SK-N-SH (cell line): ENCODE results near the gene MACROD2. TPM values are rescaled to one million over a fixed set of nuclear protein-coding genes. Genes with fewer than 3 reads are reported as not detected.

ENCODE experiments used
- CTCF ChIA-PET: fragments of 300-600, 350-600 bp; formaldehyde crosslinking; extraction: SDS; loops from one replicate; lab custom pipeline; 2021; lab: Yijun Ruan, JAX
- POLR2A ChIA-PET: fragments of 350-600 bp; sonication (Branson Sonifier 250); formaldehyde crosslinking; extraction: SDS; loops from one replicate; lab custom pipeline; 2020; ENCODE audit warnings: antibody characterized with exemption, inconsistent platforms; lab: Yijun Ruan, JAX
- DNase-seq: peaks from one replicate; pipeline ENCODE4 v3.0.0; 2012
- H2AFZ ChIP-seq: fragments of 200-600 bp; sonication (generic); 2 replicates; pipeline ENCODE4 v1.8.1; 2016; ENCODE audit warnings: antibody characterized with exemption, mild to moderate bottlenecking, low read depth
- H3F3A ChIP-seq: fragments of 200-600 bp; sonication (generic); replicated peaks from 2 replicates; pipeline ENCODE3; 2016; ENCODE audit warnings: antibody characterized with exemption, mild to moderate bottlenecking; ENCODE audit not compliant: insufficient read depth
- H3K27ac ChIP-seq, 2 experiments: fragments of 200-500 bp in 1 of 2; fragments of 200-600 bp in 1 of 2; sonication (Bioruptor generic) in 1 of 2; sonication (generic), shearing (Covaris generic) in 1 of 2; 2 replicates each; pipeline versions ENCODE4 v1.5.1 to v1.6.1; 2014 to 2016; ENCODE audit warnings: low read depth in 2 of 2, inconsistent platforms in 1 of 2, low read length in 1 of 2, mild to moderate bottlenecking in 1 of 2, mixed read lengths in 1 of 2
- H3K27me3 ChIP-seq: fragments of 200-600 bp; sonication (generic), shearing (Covaris generic); 2 replicates; pipeline ENCODE4 v1.6.1; 2016; ENCODE audit warnings: mixed run types; ENCODE audit not compliant: insufficient read depth
- H3K36me3 ChIP-seq, 2 experiments: fragments of 200-500 bp in 1 of 2; fragments of 200-600 bp in 1 of 2; sonication (Bioruptor generic) in 1 of 2; sonication (generic) in 1 of 2; replicated peaks in 1 of 2; 2 replicates each; pipeline versions ENCODE3 to v1.5.1; 2014 to 2016; ENCODE audit warnings: low read length in 1 of 2, mild to moderate bottlenecking in 1 of 2; ENCODE audit not compliant: insufficient read depth in 2 of 2, control insufficient read depth in 1 of 2
- H3K4me1 ChIP-seq, 2 experiments: fragments of 200-500 bp in 1 of 2; fragments of 200-600 bp in 1 of 2; sonication (Bioruptor generic) in 1 of 2; sonication (generic), shearing (Covaris generic) in 1 of 2; 2 replicates each; pipeline versions ENCODE4 v1.5.1 to v1.6.1; 2014 to 2016; ENCODE audit warnings: low read depth in 1 of 2, low read length in 1 of 2, mixed run types in 1 of 2; ENCODE audit not compliant: insufficient read depth in 2 of 2, control insufficient read depth in 1 of 2
- H3K4me2 ChIP-seq: fragments of 200-600 bp; sonication (generic), shearing (Covaris generic); 2 replicates; pipeline ENCODE4 v1.6.1; 2017; ENCODE audit warnings: mixed run types
- H3K4me3 ChIP-seq, 2 experiments: fragments of 200-500 bp in 1 of 2; fragments of 200-600 bp in 1 of 2; sonication (Bioruptor generic) in 1 of 2; sonication (generic), shearing (Covaris generic) in 1 of 2; 2 replicates each; pipeline versions ENCODE4 v1.5.1 to v1.8.1; 2014 to 2016; ENCODE audit warnings: low read depth in 2 of 2, inconsistent platforms in 1 of 2, low read length in 1 of 2, mild to moderate bottlenecking in 1 of 2, mixed read lengths in 1 of 2, moderate library complexity in 1 of 2
- H3K79me2 ChIP-seq: fragments of 200-600 bp; sonication (generic); 2 replicates; pipeline ENCODE4 v1.8.1; 2017; ENCODE audit warnings: mild to moderate bottlenecking; ENCODE audit not compliant: insufficient read depth
- H3K9ac ChIP-seq: fragments of 200-600 bp; sonication (generic); 2 replicates; pipeline ENCODE4 v1.6.1; 2017; ENCODE audit warnings: mixed run types
- H3K9me2 ChIP-seq: fragments of 200-600 bp; sonication (generic); 2 replicates; pipeline ENCODE4 v1.6.1; 2017; ENCODE audit warnings: mixed run types
- H3K9me3 ChIP-seq: fragments of 200-600 bp; sonication (generic); 2 replicates; pipeline ENCODE4 v1.6.1; 2017; ENCODE audit warnings: mixed run types, mild to moderate bottlenecking, moderate library complexity
- H4K20me1 ChIP-seq: fragments of 200-600 bp; sonication (generic); 2 replicates; pipeline ENCODE4 v1.6.1; 2017; ENCODE audit warnings: mild to moderate bottlenecking, mixed run types; ENCODE audit not compliant: insufficient read depth
- CHD2 ChIP-seq: fragments of 150-350 bp; IDR thresholded peaks from 2 replicates; pipeline ENCODE4 v1.6.1; 2018; ENCODE audit warnings: low read length; ENCODE audit not compliant: partially characterized antibody
- ELF1 ChIP-seq: IDR thresholded peaks from 2 replicates; pipeline ENCODE4 v1.4.0; 2012
- EP300 ChIP-seq, 2 experiments: IDR thresholded peaks; 2 replicates each; pipeline versions ENCODE4 v1.4.0 to v1.6.1; 2012; ENCODE audit warnings: borderline replicate concordance in 1 of 2, low read depth in 1 of 2, low read length in 1 of 2
- GATA2 ChIP-seq: sonication (generic); formaldehyde crosslinking; IDR thresholded peaks from 2 replicates; pipeline ENCODE4 v1.5.0; 2020; ENCODE audit warnings: mild to moderate bottlenecking, missing genetic modification reagents
- NFIC ChIP-seq: IDR thresholded peaks from 2 replicates; pipeline ENCODE4 v1.4.0; 2012; ENCODE audit warnings: borderline replicate concordance
- RCOR1 ChIP-seq: fragments of 150-350 bp; IDR thresholded peaks from 2 replicates; pipeline ENCODE4 v1.6.1; 2017; ENCODE audit warnings: antibody characterized with exemption, low read length
- RXRA ChIP-seq: IDR thresholded peaks from 2 replicates; pipeline ENCODE4 v1.4.0; 2012; ENCODE audit warnings: low read depth, mild to moderate bottlenecking, borderline replicate concordance
- TCF12 ChIP-seq: IDR thresholded peaks from 2 replicates; pipeline ENCODE4 v1.4.0; 2012
- YY1 ChIP-seq: IDR thresholded peaks from 2 replicates; pipeline ENCODE4 v1.4.0; 2012; ENCODE audit warnings: low read depth, mild to moderate bottlenecking
- WGBS: methylation state at CpG from one replicate; pipeline ENCODE4 v1.1.6; 2017; ENCODE audit warnings: low lambda C conversion rate; 5-methylcytosine and 5-hydroxymethylcytosine counted together
- polyA plus RNA-seq, 3 experiments: library from polyadenylated mRNA; depleted of rRNA; stranded (reverse); fragments of >200 nt; gene quantifications; 2 replicates each; pipeline ENCODE4 v1.2.3, GENCODE V29; 2012
- TF ChIP-seq, protein P1 (sequence below): fragments of 150-350 bp; IDR thresholded peaks from 2 replicates; pipeline ENCODE4 v1.6.1; 2017; ENCODE audit warnings: antibody characterized with exemption, low read length, low read depth, borderline replicate concordance
- TF ChIP-seq, protein P2 (sequence below): fragments of 150-350 bp; IDR thresholded peaks from 2 replicates; pipeline ENCODE4 v1.6.1; 2016; ENCODE audit warnings: mild to moderate bottlenecking, low read depth, low read length

The MACROD2 gene
- polyA plus RNA-seq, 1 of the 3 experiments (the other 2 are of a cell fraction) = 0.33 TPM

DNA sequence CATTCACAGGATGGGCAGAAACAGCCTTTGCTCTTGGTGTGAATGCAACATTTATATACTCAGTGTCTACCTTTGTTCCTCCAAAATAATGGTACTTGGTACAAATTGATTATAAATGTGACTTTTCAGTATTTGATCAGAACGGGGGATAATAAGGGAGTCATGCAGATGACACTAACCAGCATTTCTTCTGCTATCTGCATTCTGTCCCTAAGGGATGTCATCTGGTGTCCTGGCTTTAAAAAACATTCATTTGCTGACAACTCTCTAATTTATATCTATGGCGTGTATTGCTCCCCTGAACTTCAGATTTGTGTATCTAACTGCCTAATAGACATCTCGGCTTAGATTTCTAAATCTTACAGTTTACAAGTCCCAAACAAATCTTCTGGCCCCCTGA, 418.5 kb downstream of the MACROD2 start:
- POLR2A ChIA-PET = no interaction called here
- peak; percentile 11 for DNase-seq
- H3K4me2 ChIP-seq = no peak overlapping the region
- H3K9me3 ChIP-seq = no peaks in the 10 kb centered on the region
- TF ChIP-seq, protein P1, sequence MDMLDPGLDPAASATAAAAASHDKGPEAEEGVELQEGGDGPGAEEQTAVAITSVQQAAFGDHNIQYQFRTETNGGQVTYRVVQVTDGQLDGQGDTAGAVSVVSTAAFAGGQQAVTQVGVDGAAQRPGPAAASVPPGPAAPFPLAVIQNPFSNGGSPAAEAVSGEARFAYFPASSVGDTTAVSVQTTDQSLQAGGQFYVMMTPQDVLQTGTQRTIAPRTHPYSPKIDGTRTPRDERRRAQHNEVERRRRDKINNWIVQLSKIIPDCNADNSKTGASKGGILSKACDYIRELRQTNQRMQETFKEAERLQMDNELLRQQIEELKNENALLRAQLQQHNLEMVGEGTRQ = no peak
- TF ChIP-seq CHD2 (peak; percentile 27), EP300 (IDR thresholded peaks at IDR 0.05; ENCODE audit: borderline replicate concordance in 1 of 2, low read depth in 1 of 2, low read length in 1 of 2) (peak in 1 of 2 experiments; percentile 91; a peak in 2 of 4 replicates), GATA2 (CRISPR knock-in tag) (peak; percentile 69), RCOR1 (peak; percentile 50; the same call in 1 of the 2 replicates)
- TF ChIP-seq, all 33 proteins: peak for 4
- Histone ChIP-seq H4K20me1 (no peaks in the 10 kb centered on the region), H3K4me3 (no peak overlapping the region), H2AFZ (no peak overlapping the region), H3K4me1 (peaks cover 0 to 5% of the 10 kb centered on the region in 2 experiments; a peak in 2 of 4 replicates), H3K27me3 (no peaks in the 10 kb centered on the region), H3K27ac (no peak overlapping the region), H3F3A (no peaks in the 10 kb centered on the region), H3K79me2 (no peaks in the 10 kb centered on the region), H3K36me3 (no peaks in the 10 kb centered on the region), H3K9ac (no peak overlapping the region), H3K9me2 (no peaks in the 10 kb centered on the region)
- WGBS = 84% methylated on average over 3 of the region's 3 CpGs
- CTCF ChIA-PET = no interaction called here

DNA sequence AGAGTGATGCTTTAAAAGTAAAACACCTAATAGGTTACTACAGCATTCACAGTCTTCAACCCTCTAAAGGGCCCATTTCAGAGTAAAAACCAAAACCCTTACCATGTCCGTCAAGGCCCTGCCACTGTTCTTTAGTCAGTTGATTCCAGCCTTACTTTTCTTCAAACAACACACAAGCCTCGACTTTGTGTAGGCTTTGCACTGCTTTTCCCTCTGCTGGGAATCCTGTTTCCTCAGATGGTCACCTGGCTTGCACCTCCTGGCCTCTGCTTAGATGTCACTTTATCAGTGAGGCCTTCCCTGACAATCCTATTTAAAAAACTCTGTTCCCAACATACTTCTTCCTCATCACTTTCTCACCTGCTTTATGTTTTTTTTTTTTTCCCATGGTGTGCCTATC, 419.2 kb downstream of the MACROD2 start:
- no peaks in the 10 kb centered on the region for H3K36me3 ChIP-seq
- no peak for DNase-seq
- H3K9ac ChIP-seq = no peak overlapping the region
- POLR2A ChIA-PET = no interaction called here
- TF ChIP-seq NFIC (no peak), TCF12 (no peak), ELF1 (no peak), RXRA (no peak), GATA2 (CRISPR knock-in tag) (no peak), RCOR1 (no peak), YY1 (no peak), EP300 (IDR thresholded peaks at IDR 0.05; ENCODE audit: borderline replicate concordance in 1 of 2, low read depth in 1 of 2, low read length in 1 of 2) (no peak)
- TF ChIP-seq, protein P2, sequence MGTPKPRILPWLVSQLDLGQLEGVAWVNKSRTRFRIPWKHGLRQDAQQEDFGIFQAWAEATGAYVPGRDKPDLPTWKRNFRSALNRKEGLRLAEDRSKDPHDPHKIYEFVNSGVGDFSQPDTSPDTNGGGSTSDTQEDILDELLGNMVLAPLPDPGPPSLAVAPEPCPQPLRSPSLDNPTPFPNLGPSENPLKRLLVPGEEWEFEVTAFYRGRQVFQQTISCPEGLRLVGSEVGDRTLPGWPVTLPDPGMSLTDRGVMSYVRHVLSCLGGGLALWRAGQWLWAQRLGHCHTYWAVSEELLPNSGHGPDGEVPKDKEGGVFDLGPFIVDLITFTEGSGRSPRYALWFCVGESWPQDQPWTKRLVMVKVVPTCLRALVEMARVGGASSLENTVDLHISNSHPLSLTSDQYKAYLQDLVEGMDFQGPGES = no peak
- TF ChIP-seq, protein P1 = no peak
- H3K27ac ChIP-seq = no peak overlapping the region
- H3K79me2 ChIP-seq = no peaks in the 10 kb centered on the region
- H3F3A ChIP-seq = no peaks in the 10 kb centered on the region
- H3K27me3 ChIP-seq = no peaks in the 10 kb centered on the region
- 71% methylated on average over 2 of the region's 2 CpGs for WGBS
- H3K4me3 ChIP-seq = no peak overlapping the region
- H3K9me2 ChIP-seq = no peaks in the 10 kb centered on the region
- peaks cover 0 to 5% of the 10 kb centered on the region in 2 experiments; a peak in 2 of 4 replicates for H3K4me1 ChIP-seq
- H3K4me2 ChIP-seq = no peak overlapping the region
- H2AFZ ChIP-seq = no peak overlapping the region
- CTCF ChIA-PET = no interaction called here
- no peaks in the 10 kb centered on the region for H3K9me3 ChIP-seq
- no peaks in the 10 kb centered on the region for H4K20me1 ChIP-seq
